GM19351 (cell line): ENCODE results near the gene PFKL.
"Not testable (repeated sequence)": the region's sequence is repeated elsewhere in the genome, so short reads cannot be mapped to it uniquely, and the experiment has no call there.

Experiments used
- ATAC-seq: cut with Tn5 transposase; IDR thresholded peaks from one replicate; pipeline ENCODE4 v1.9.1; 2021; ENCODE audit warnings: mild to moderate bottlenecking, moderate library complexity; ENCODE audit not compliant: unreplicated experiment

The PFKL gene

DNA sequence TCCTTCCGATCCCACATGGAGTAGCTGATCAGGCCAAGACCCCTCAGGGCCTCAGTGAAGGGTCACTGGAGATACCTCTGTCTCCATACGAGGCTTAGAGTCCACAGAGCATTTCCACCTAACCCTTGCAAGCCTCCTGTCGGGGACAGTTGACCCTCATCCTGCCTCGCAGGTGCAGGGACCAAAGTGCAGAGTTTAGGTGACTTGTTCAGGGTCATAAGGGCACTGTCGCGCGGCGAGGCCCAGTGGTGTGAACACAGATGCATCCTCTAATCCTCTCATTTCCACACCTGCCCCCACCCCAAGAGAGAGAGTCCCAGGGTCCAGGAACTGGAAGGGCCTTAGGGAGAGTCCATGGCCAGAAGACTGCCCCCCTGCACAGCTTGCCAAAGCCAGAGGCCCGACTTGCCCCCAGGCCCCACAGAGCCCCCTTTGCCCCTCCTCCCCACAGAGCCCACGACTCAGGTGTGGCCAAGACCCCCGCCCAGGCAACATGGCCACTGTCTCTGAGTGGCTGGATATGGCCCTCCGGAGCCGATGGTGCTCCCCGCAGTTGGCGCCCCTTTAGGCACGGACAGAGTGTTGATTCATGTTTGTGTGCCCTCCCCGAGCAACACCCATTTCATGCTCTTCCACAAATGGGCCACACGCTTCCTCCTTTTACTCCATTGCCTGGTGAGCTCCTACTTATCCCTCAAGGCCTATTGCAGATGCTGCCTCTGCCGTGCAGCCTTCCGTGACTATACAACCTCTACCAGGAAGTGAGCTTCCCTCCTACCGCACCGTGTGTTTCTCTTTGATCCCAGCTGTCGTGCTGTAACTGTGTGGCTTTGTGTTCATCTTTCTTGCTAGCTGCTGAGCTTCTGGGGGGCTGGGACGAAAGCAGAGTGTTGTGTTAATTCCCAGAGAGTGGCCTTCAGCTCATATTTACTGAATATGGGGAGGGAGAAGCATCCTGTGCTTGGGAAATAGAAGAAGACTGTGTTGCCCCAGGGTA lies 55.2 kb downstream of the PFKL start:
- ATAC-seq, result no peak

DNA sequence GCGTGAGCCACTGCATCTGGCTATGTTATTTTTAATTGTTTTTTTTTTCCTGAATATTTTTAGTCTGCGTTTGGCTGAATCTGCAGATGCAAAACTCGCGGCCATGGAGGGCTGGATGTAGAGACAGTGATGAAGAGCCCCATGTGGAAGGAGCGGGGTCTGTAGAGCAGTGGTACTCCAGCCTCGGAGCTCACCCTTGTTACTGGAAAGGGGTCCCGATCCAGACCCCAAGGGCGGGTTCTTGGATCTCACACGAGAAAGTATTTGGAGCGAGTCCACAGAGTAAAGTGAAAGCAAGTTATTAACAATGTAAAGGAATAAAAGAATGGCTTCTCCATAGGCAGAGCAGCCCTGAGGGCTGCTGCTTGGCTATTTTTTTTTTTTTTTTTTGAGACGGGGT lies 56.3 kb downstream of the PFKL start:
- no peak for ATAC-seq

DNA sequence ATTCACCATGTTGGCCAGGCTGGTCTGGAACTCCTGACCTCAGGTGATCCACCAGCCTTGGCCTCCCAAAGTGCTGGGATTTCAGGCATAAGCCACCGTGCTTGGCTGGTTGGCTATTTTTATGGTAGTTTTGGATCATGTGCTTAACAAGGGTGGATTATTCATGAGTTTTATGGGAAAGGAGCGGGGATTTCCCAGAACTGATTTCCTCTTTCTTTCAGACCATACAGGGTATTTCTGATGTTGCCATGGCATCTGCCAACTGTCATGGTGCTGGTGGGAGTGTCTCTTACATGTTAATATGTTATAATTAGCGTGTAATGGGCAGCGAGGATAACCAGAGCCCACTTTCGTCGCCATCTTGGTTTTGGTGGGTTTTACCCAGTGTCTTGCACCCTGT lies 56.8 kb downstream of the PFKL start:
- ATAC-seq, result no peak

GRCh38 chr21:44357064-44357837 lies 57.4 kb downstream of the PFKL start:
- ATAC-seq, result no peak

DNA sequence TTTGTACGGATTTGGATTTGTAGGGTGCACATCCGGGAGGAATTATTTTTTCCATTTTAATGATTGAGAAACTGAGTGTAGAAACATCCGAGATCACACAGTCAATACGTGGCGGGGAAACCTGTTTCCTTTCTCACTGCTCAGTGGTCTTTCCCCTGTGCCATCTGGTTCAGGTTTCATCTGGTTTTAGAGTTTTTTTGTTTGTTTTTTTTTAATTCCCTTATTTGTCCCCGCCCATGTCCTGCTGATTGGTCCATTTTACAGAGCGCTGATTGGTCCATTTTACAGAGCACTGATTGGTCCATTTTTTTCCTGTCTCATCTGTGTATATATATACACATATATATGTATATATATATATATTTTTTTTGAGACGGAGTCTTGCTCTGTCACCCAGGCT lies 59.5 kb downstream of the PFKL start:
- ATAC-seq, result no peak

DNA sequence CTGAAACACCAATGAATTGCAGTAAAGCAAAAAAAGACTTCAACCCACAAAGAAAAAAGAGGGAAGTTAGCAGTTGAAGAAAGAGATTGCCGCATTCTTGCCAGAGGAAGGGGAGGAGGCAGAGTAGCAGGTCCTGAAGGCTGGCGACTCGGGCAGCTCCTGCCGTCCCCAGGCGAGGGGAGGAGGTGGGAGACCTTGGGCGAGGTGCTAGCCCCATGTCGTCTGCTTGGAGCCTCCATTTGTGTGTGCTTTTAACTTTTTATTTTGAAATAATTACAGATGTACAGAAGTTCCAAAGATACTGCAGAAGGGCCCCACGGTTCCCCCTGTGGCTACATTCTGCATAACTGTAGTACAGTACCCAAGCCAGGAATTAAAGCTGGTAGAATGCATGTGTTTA lies 60.3 kb downstream of the PFKL start:
- ATAC-seq, result no peak

DNA sequence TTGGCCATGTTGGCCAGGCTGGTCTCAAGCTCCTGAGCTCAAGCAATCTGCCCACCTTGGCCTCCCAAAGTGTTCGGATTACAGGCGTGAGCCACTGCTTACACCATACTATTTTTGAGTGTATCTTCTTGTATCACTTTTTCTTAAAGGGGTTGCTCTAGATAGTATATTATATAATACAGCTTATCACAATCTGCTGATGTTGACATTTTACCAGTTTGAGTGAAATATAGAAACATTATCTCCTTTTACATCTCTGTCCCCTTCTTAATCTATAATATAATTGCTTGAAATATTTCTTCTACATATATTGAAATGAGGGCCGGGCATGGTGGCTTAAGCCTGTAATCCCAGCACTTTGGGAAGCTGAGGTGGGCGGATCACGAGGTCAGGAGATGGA lies 62.0 kb downstream of the PFKL start:
- not testable (repeated sequence) for ATAC-seq

GRCh38 chr21:44363278-44363677 lies 63.4 kb downstream of the PFKL start:
- ATAC-seq, result no peak

- ATAC-seq, result no peak
These were observed 64.5 kb downstream of the PFKL start for GRCh38 chr21:44364151-44365053.

DNA sequence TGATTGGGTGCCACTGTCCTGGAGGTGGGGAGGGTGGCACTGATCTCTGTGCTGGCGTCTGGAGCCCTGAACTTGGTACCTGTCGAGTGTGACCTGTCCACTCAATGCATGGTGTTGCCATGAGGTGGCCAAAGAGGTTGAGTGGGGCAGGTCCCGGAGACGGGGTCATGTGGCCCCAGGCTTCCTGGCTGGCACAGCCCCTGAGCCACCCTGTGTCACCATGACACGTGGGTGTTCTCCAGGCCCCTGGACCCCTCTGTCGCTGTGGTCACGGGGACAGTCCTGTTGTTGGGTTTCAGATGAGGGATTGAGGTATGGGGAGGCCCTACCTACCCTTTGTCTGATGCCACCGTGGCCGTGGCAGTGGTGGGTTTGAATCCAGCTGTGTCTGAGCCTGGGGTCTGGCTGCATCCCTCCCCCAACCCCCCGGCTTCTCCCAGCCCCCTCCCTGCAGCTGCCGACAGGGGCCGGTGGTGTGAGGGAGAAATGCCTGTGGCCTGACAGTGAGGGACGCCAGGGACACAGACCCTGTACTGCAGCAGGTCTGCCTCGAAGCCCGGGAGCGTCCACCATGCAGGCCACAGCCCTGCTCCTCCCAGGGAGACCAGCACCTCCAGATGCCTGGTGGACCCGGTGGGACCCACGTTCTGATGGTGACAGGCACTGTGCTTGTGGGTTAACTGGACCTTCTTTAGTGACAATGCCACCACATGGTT lies 65.6 kb downstream of the PFKL start:
- no peak for ATAC-seq

DNA sequence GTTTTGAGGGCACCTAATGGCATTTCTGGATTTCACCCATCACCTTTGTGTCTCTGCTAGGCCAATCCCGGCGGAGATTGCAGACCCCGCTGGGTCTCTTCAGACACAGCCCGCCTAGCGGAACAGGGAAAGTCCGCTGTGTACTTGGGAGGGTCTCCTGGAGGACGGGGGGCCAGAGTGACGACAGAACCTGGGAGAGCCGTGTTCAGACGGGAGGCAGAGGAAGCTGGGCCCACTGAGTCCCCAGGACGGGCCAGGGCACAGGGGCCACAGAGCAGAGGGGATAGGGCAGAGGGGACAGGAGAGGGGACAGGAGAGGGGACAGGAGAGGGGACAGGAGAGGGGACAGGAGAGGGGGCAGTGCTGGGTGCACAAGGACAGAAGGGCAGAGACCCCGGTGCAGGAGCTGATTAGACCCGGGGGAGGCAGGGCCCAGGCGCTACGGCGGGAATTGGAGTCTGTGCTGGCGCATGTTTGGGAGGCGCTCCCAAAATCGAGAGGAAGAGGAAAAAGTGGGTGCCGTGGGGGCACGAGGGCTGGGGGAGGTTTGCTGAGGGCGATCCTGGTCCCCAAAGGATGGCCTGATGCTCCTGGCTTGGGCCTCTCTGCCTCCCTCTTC lies 66.2 kb downstream of the PFKL start:
- ATAC-seq, result no peak

- ATAC-seq, result no peak
These were observed 66.8 kb downstream of the PFKL start for GRCh38 chr21:44366586-44367211.

DNA sequence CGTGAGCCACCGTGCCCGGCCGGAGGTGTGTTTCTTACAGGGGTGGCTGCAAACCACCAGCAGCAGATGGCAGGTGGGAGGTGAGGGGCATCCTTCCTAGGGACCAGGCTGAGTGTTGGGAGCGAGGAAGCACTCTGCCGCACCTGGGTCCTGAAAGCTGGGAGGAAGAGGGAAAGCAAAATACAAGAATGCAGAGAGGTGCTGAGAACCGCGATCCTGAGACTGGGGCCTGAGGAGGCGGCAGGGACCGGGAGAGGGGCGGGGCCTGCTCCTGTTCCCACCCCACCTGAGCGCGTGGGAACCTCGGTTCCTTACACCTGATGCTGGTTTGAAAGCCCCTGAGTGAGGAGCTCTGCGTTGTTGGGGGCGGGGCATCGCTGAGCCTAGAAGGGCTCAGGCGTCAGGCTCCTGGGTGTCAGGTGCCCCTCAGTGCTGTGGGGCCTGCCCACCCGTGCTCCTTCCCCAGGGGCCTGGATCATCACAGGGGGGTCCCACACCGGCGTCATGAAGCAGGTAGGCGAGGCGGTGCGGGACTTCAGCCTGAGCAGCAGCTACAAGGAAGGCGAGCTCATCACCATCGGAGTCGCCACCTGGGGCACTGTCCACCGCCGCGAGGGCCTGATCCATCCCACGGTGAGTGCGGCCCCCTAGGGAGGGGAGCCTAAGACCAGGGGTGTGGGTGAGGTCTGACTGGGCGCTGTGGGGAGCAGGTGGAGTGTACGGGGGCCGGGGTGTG lies 69.0 kb downstream of the PFKL start:
- ATAC-seq, result no peak

DNA sequence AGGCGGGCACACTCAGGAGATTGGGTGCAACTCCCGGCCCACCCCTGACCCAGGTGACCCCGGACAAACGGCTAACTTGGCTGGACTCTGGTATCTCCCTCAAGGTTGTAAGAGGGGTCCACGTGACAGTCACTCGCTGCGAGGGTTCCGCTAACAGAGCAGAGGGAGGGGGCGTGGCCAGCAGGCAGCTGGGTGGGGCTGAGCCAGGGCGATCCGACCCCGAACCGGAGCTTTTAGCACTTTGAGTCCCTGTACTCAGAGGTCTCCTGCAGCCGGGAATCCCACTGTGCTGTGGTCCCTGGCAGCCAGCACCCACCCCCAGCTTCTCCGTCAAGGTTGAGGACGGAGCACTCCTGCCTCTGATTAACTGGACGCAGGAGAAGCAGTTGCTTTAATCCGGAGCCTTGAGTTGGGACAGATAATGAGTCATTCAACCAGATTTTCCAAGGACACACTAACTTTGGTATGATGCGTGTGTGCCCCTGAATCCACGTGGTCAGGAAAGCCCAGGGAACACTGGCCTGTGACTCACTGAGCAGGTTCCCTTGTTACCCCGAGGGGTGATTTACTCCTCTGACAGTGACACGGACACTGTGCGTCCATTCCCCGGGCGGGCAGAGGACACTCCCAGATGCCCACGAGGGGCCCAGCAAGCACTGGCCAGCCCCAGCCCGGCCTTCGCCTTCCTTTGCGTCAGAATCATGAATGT lies 70.3 kb downstream of the PFKL start:
- ATAC-seq, result no peak

GRCh38 chr21:44370786-44371410 lies 71.0 kb downstream of the PFKL start:
- no peak for ATAC-seq

GRCh38 chr21:44371596-44371995 lies 71.7 kb downstream of the PFKL start:
- ATAC-seq, result no peak

DNA sequence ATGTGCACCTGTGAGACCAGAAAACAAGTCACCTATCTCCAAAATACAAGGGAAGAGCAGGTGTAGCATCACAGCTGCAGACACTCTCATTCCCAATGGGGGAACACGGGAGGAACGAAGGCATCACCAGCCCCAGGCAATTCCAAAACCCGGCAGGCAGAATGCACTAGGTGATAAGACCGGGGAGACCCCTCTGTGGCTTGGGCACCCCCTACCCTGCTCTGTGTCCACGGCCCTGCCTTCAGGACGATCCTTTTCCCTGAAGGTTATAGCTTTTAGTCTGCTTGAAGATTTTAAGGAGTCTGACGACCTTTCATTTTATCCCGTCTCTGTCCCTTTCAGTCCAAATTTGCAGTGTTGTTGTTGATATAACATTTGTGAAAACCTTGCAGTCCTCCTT lies 72.8 kb downstream of the PFKL start:
- ATAC-seq, result no peak
